HG02973 (cell line): ENCODE measurements around the gene MS4A13.
"Not testable (repeated sequence)": the region's sequence is repeated elsewhere in the genome, so short reads cannot be mapped to it uniquely, and the experiment has no call there.

Experiments
- ATAC-seq: cut with Tn5 transposase; IDR thresholded peaks from one replicate; pipeline ENCODE4 v1.9.1; 2021; ENCODE audit warnings: moderate library complexity; ENCODE audit not compliant: unreplicated experiment

The MS4A13 gene, protein sequence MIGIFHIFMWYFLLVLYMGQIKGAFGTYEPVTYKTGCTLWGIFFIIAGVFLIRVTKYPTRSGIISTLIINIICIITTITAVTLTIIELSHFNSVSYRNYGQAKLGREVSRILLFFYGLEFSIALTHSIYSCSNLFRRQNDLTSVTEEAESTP

DNA sequence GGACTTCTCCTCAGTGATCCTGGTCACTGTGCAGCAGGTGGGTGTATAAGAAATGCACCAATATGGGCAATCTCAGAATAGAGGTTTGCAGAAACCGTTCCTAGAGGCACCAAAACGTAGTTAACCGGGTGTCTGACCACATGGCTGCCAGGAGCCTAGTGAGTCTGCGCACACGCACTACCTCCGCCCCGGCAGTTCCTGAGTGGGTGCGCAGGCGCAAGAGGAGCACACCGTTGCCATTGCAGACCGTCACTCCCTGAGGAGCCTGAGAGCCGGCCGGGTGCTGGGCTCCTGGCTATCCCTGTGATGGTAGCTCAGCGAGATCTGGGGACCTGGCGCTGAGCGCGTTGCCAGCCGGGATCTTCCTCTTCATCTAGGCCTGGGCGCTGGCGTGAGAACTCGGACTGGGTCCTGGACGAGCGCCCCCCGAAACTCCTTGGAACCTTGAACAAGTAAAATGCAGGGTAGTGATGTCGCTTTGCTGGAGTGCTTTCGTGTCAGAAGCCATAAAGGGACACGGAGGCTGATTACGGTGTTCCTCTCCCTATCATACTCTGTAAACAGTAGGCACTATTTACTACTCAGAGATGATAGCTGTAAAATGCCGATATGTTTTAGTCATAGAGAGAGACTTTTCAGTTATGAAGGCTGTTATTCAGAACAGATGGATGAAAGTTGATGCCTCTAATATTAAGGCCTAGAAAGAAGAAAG, at the start of gene MS4A13:
MS4A13 (plus strand) TSS at position 249 of the 712 bp plus-strand sequence. CDS start 2,692 bp downstream, outside the sequence.
- ATAC-seq, result no peak

DNA sequence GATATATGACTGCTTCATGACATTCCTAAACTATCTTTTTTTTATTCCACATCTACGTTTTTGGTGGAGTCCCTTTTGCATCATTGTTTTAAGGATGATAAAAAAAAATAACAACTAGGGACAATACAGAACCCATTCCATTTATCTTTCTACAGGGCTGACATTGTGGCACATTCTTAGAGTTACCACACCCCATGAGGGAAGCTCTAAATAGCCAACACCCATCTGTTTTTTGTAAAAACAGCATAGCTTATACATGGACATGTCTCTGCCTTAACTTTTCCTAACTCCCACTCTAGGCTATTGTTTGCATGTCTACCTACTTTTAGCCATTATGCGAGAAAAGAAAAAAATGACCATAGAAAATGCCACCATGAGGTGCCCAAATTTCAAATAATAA, 46.4 kb upstream of the MS4A13 start:
- ATAC-seq, result no peak

DNA sequence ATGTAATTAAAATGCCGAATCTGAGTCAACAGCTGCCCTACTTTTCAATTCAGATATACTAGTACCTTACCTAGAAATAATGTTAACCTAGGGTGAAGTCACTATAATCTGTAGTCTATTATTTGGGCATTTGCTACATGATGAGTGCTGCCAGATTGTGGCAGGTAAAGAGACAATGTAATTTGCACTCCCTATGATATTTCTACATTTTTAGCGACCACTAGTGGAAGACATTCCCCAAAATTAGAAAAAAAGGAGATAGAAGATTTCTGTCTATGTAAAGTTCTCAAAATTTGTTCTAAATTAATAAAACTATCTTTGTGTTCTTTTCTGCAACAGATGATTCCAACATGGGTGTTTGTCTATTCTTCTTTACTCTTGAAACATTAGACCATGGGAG, 45.5 kb upstream of the MS4A13 start:
- no peak for ATAC-seq

DNA sequence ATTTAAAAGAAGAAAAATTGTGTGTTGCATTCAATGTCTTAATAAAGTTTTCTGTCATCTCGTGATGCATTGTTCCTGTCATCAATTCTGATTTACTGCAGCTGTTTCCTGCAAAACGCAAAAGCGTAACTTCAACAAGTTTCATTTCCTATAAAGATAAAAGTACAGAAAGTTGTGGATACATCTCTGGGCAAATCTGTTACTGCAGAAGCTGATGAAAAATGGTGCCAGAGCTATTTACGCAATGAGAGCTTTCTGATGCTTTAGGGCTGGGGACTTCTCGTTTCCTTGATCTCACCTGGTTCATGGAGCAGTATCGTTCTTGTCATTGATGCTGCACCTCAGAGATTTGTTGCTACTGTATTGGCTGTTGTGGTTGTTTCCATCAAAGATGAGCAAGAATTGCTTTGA, 38.2 kb upstream of the MS4A13 start:
- peak; percentile 61 for ATAC-seq

DNA sequence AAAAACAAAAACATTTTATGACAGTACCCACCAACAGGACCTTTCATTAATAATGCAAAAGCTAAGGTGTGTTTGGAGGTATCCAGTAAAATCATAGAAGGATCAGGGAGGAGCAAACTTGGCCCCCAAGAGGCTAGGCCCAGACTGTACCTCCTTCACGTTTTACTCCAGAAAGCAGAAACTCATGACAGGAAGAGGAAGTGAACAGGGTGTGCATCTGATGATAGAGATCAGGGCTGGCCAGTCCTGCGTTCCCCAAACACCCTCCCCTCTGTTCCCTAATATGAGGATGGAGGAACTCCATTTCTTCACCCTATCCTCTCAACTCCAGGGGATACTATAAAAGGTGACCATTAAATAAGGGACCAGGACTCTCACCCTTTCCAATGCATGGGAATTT, 32.8 kb upstream of the MS4A13 start:
- no peak for ATAC-seq

DNA sequence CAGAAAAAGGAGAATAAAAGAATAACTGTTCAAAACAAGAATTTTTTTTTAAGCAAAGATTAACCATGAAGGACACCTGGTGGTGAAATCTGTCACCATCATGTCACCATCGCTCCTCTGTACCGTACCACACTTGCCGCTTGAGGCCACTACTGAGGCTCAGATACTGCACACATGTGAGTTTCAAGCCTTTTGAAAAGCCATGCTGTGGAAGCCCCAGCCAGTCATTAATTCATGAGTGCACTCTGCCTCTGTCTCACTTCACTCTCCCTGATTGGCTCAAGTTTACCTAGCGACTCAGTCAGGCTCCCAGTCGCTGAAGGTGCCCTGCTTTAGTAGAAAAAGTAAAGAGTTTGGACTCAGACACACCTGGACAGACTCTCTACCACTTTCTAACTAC, 29.2 kb upstream of the MS4A13 start:
- peak; percentile 99 for ATAC-seq

DNA sequence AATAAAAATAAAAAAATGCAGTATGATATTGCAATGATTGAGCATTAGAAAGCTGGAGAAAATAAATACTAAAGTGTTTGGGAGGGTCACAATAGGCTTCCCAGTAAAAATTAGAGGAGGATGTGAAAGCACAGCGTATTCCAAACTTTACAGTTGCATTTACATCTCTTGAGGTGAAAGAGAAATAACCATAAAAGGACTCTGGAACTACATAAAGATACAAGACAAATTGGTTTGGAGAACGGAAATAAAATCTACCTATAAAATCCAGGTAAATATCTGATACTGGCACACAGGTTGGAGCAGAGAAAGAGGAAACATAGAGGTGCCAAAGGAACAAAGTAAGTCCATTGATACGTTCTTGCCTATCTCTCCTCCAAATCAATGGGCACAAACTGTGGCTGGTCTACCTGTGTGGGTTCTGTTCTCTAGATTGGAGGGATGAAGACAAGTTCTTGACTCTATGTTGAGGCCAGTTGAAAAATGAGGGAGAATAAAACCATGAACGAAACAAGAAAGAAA, 22.6 kb upstream of the MS4A13 start, which contains the start of gene MS4A12:
MS4A12 (plus strand) TSS at position 291 of the 522 bp plus-strand sequence. CDS start 4,541 bp downstream, outside the sequence.
- no peak for ATAC-seq

DNA sequence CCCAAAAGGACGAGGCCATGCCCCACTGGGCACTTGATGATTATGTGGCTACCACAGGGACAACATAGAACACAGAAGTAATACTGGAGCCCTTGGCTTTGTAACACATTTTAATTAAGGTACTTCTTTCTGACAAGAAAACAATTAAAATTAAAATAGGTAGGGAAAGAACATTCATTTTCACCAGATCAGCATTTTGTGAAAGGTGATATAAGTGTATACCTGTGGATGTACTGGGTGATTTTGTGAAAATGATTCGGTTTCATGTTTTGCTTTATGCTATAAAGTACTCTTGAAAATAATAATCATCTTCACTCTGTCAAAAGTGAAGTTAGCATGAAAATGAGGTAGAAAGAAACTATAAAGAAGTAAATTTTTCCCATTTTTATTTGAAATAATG, 21.7 kb upstream of the MS4A13 start:
- no peak for ATAC-seq

DNA sequence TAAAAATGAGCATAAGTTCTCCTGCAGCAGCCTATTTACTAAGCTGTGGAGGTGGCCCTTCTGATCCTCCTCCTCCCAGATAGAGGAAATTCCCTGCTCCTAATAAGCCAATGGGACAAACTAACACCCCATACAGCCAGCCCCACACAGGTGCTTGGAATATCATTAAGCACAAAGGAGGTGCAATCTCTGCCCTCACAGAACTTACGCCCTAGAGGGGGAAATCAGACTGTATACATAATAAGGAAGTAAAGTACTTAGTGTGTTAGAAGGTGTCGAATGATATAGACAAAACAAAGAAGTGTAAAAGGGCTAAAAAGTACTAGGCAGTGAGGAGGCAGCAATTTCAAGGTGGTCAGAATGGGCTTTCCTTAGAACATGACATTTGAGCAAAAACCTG, 16.8 kb upstream of the MS4A13 start:
- no peak for ATAC-seq

DNA sequence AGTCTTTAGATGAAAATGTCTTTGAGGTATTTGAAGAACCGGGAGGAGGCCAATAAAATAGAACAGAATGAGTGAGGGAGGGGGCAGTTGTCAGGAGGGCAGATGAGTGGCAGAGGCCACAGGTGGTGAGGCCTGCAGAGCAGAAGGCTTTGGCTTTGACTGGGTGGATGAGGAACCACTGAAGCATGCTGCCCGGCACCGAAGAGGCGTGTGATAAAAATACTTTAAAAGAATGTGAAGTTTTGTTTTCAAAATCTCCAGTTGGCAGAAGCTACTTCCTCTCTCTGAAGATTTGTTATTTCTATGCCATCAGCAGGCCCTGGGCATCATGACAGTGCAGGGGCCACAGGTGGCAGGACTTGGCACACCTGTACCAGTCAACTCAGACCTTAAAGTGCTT, 16.3 kb upstream of the MS4A13 start:
- ATAC-seq, result no peak

DNA sequence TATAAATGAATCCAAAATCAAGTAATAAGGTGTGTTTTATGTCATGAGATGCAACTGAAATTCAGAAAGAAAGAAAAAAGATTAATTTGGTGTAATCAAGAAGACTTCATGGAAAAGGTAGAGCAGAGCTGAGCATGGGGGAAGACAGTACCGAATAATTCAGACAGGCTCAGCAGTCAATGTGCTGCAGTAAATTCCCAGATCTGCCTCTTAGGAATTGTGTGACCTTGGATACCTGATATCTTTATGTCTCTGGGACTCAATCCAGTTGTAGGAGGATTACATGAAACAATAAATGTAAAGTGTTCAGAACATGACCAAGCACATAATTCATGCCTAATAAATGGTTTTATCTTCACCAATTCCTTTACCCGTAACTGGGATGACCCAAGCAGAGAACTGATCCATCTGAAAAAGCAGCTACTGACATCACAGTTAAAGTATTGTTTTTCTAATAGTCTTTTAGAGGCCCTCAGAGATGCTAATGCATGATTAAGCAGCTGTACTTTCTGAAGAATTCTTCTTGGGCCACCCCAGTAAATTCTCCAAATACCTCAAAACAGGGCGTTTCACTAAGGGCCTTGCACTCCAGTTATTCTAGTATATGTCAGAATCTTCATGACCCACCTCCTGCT, 14.8 kb upstream of the MS4A13 start:
- ATAC-seq, result no peak

DNA sequence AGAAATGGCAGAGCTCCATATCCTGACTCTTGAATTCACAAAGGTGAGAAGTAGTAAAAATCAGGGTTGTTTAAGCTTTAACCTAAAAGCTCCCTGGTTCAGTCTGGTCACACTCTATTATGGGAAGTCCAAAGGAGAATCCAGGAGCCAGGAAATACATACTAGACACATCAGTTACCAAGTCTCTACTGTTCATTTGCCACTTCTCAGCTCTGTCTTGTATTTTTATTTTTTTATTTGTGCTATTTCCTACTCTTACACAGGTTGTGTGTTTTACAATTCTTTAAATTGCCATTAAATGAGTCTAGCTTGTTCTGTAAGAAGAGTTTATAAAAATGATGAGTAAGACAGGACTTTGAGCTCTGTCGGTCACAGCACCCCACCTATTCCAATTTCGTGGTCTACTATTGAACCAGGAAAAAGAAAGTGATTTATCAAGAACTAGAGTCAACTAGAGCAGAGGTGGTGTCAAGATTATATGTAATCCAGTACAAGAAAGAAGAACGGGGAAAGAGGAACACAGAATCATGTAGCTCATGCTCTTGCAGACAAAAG, 12.9 kb upstream of the MS4A13 start:
- no peak for ATAC-seq

DNA sequence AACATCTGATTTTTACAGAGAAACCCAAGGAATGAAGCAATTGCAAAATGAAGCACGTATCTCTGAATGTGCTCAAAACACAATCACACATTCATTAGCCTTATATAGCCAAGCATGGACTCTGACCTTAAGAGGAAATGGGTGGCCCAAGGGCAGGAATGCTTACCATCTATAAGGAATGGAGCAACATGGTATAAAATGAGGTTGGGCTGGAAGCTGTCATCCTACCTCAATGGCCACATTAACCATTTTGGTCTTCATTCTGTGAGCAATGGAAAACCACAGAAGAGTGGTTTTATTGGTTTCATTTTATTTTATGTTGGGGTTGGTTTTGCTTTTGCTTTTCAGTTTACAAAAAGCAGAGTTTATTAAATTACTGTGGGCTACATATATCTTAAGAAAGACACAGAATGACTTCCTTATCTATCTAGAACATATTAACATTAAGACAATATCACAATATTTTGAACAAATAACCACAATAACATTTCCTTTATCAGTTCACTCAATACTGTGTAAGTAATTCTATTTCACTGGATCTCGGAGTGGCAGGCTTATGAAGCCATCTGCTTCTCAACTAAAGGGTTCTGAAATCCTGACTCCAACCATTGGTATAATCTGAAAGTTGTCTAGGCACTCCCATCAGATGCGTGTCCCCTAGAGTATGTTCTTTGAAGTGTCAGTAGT, 10.8 kb upstream of the MS4A13 start:
- ATAC-seq, result peak; percentile 50

DNA sequence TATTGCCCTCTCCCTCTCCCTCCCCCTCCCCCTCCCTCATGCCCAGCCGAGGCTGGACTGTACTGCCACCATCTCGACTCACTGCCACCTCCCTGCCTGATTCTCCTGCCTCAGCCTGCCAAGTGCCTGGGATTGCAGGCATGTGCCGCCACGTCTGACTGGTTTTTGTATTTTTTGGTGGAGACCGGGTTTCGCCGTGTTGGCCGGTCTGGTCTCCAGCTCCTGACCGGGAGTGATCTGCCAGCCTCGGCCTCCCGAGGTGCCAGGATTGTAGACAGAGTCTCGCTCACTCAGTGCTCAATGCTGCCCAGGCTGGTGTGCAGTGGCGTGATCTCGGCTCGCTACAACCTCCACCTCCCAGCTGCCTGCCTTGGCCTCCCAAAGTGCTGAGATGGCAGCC, 5.6 kb upstream of the MS4A13 start:
- ATAC-seq, result not testable (repeated sequence)

DNA sequence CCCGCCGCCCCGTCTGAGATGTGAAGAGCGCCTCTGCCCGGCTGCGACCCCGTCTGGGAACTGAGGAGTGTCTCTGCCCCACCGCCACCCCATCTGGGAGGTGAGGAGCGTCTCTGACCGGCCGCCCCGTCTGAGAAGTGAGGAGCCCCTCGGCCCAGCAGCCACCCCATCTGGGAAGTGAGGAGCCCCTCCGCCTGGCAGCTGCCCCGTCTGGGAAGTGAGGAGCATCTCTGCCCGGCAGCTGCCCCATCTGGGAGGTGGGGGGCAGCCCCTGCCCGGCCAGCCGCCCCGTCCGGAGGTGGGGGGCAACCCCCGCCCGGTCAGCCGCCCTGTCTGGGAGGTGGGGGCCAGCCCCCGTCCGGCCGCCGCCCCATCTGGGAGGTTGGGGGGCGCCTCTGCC, 5.0 kb upstream of the MS4A13 start:
- not testable (repeated sequence) for ATAC-seq

DNA sequence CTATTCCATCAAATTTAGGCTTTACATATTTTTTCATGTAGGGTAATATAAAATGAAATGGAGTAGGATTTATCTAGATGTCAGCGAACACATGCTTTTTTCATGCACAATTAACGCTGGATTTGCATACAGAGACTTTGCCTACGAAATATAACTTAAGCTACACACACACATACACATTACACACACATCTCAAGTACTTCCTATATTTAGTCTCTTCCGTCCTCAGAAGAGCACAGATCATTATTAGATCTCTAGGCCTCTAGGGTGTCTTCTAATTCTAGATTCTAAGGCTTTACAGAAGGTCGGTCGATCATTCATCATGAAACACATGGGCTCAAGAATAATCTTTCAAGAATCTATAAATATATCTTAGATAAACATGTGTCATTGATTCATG, 3.8 kb upstream of the MS4A13 start:
- no peak for ATAC-seq

DNA sequence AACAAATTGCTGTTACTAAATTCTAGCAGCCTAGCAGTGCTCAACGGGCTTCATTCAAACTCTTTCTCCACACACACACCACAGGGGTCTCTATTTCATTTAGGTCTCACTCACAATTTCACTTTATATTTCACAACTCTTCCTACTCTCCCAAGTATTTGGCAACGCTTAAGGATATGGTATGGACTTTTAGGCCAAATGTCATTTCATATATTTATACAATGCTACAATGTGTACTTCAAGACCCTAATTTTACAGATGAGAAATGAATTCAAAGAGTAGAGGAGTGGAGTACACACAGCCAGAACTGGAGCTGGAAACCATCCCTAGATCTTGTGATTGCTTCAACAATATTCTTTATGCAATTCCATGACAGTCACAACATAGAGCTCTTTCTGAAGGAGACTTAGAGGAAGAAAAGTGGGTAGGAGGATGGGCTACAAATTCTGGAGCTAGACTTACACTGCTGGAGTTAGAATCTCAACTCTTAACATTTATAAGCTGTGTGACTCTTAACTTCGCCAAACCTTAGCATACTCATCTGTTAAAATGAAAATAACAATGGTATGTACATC, 2.5 kb upstream of the MS4A13 start:
- no peak for ATAC-seq

DNA sequence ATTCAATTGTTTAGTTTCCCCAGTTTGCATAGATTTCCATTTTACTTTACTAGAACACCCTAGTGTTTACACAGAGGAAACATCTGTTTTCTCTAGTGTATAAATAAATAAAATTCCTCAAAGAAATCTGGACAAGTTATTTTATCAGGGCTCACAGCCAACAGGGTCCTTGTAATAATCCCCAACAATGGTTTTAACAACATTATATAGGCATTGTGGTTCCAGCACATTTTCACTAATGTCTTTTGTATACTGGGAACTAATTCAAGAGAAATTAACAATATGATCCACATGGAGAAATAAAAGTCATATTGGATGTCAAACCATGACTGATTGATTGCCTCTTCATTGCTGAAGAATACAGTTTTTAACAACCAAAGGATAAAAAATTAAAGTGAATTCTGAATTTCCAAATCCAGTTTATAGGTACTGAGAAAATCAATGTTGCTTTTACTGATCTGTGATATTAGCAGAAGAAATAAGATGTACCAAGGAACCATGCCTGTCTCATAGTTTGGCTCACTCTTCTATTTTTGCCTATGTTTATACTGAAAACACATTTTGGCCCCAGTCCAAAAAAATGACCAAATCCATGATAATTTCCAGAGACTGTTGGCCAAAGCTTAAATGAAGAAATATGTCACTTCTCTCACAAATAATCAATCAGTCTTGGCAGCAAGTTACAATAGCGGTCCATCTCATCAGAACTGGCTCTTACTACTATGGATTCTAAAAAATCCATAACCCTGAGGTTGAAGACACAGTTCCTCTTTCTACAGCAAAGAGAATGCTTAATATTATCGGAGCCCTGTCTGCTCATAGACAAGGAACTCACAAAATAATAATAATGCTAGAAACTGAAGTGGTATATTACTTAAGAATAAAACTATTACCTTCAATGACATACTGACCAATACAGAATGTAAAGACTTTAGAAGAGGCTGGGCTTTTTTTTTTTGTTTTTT, 1.4 kb upstream of the MS4A13 start:
- ATAC-seq, result no peak

DNA sequence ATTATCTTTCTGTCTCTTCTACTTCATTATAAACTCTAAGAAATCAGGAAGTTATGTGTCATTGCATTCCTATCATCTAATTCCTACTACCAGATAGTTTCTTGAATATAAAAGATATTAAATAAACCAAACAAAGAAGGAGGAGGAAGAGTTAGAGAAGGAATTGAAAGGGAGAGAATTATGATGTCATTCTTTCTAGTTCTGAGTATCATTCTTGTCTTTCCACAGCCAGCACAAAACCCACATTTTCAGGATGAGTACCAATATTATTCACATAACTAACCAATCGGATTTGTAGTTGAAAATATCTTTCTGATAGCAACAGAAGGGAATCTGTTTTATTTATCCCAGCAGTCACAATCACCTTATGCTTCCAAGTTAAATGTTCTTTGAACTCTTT, 13.3 kb downstream of the MS4A13 start:
- ATAC-seq, result no peak

DNA sequence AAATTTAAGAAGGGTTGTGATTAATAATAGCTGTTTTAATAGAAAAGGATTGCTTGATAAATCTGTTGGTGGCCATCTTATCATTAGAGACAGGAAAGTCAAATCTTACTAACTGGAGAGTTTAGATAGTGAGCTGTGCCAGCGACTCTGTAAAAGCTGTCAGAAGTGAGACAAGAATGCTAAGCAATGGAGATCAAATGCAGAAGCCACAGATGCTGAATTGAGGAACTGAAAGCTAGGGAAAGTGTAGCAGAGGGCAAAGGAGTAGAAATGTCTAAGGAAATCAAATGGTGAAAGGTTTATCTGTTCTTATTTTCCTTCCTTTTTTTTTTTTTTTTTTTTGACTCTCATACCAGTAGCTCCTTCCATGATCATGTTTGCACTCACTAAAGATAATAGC, 13.7 kb downstream of the MS4A13 start:
- peak; percentile 70 for ATAC-seq
